ENCODE measurements around the gene NR2F2.
A peak's percentile ranks its signal among the peaks of the same experiment; 100 is the strongest.

NR2F2 gene

DNA sequence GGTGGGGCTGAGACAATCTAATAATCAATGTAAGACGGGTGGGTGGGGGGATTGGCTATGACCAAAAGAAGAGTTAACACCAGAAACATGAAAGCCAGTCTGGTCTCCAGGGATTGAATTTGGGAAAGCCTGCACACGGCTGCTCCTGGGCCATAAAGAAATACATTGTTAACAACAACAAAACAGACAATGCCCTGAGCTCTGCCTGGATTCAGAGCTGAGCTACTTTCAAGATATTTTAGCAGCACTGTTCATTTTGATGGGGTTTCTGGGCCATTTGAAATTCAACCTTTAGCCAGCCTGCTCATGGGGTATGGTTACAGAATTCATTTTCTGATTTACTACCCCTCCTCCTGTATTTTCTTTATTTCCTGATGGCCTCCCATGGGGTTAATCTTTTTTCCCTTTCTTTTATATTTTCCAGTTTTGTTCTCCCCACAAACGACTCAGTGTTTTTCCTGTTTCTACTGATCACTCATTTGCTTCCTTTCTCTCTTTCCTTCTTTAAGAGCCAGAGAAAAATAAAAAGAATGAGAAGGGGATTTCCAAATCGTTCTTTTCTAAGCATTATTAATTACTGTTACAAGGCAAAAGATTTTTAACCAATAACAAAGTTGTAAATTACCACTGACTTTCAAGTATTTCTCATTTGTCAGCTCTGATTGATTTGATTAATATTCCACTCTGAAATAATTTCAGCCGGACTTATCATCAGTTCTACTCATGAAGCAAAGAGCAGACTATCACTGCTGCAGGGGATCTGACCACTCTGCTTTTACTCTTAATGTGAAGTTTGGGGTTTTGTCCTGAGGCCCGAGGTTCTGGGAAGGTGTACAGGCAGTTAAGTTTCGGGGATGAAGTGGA, 19.6 kb downstream of the NR2F2 start:
- in situ Hi-C loops (cut with HindIII; ENCODE audit: low sequenced_read_pairs): loop anchor here (25.0 kb wide), 1 partner anchor 1063 kb away; no protein-coding TSS in a partner anchor
- H3K4me3 ChIP-seq (ENCODE audit: low read depth, low read length): no peak overlapping the region
- TF ChIP-seq, protein P1, sequence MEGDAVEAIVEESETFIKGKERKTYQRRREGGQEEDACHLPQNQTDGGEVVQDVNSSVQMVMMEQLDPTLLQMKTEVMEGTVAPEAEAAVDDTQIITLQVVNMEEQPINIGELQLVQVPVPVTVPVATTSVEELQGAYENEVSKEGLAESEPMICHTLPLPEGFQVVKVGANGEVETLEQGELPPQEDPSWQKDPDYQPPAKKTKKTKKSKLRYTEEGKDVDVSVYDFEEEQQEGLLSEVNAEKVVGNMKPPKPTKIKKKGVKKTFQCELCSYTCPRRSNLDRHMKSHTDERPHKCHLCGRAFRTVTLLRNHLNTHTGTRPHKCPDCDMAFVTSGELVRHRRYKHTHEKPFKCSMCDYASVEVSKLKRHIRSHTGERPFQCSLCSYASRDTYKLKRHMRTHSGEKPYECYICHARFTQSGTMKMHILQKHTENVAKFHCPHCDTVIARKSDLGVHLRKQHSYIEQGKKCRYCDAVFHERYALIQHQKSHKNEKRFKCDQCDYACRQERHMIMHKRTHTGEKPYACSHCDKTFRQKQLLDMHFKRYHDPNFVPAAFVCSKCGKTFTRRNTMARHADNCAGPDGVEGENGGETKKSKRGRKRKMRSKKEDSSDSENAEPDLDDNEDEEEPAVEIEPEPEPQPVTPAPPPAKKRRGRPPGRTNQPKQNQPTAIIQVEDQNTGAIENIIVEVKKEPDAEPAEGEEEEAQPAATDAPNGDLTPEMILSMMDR (IDR thresholded peaks at IDR 0.05; ENCODE audit: low read depth, low read length): no peak
- DNase-seq (ENCODE audit: low read depth, low spot score): peak; percentile 17

DNA sequence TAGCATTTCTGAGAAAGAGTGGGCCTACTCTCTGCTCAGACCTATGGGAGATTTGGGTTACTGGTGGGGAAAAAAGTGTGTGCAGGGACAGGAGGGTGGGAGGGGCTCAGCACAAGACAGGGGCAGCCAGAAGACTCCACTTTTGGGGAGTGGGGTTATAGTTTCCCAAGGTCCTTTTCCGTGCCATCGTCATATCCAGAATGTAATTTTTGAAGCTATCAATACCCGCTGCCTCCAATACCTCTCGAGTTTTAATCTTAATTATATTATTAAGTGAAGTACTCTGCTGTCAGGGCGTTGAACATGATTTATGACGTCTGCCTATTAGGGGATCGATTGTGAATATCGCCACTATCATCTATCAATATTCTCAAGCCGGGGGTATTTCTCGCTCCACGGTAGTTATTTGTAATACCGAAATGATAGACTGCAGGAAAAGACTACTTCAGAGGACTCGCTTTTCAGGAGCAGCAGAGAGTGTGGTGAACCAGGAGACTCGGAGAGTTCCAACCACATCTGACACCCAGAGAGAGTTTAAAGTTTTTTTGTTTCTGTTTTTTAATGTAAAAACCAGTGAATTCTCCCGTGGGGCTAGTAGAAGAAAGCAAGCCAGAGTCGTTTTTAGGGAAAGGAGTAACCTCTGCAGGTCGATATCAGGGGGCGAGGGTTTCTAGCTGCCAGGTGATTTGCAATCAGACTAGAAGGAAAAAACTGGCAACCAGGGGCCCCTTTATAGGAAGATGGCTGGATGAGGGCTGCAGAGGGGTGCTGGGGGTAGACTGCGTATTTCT, 20.6 kb downstream of the NR2F2 start:
- in situ Hi-C loops (cut with HindIII; ENCODE audit: low sequenced_read_pairs): no loop called here
- no peak overlapping the region for H3K4me3 ChIP-seq (ENCODE audit: low read depth, low read length)
- TF ChIP-seq, protein P1 (IDR thresholded peaks at IDR 0.05; ENCODE audit: low read depth, low read length): no peak
- DNase-seq (ENCODE audit: low read depth, low spot score): no peak

- H3K4me3 ChIP-seq (ENCODE audit: low read depth, low read length): no peak overlapping the region
- DNase-seq (ENCODE audit: low read depth, low spot score): peak; percentile 24
- TF ChIP-seq, protein P1 (IDR thresholded peaks at IDR 0.05; ENCODE audit: low read depth, low read length): no peak
- in situ Hi-C loops (cut with HindIII; ENCODE audit: low sequenced_read_pairs): no loop called here
Observed at GRCh38 chr15:96351761-96352603, 21.5 kb downstream of the NR2F2 start.

DNA sequence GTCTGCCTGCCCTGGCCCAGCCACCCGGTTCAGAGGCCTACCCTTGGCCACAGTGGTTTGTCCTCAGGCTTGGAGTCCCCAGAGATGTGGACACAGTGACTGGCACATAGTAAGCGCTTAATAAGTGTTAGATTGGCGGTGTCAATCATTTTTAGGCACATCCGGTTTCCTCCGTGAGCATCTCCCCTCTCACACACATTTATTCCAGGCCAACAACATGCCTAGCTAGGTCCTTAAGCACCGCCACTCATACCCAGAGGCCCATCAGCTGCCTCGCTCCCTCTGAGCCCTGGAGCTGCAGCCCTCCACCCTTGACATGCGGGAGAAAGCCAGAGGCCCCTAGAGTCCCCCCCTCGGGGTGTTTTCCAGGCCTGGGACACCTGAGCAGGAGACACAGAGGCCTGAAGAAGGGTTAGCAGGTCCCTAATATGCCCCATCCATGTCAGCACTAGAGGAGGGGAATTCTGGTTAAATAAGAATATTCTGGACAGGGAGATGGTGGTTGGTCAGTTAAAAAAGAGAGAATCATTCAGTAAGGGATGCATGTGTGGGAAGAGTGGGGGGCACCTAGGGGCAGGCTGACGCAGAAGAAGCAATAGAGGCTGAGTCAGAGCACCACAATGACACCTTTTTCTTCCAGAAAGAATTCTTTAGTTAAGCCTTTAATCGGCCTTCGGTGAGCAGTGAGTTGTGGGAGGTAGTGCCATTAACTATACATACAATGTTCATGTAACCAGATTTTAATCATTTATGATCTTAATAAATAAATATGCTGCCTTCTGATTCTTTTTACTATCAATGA, 22.3 kb downstream of the NR2F2 start:
- in situ Hi-C loops (cut with HindIII; ENCODE audit: low sequenced_read_pairs): no loop called here
- TF ChIP-seq, protein P1 (IDR thresholded peaks at IDR 0.05; ENCODE audit: low read depth, low read length): no peak
- DNase-seq (ENCODE audit: low read depth, low spot score): peak; percentile 74
- no peak overlapping the region for H3K4me3 ChIP-seq (ENCODE audit: low read depth, low read length)

DNA sequence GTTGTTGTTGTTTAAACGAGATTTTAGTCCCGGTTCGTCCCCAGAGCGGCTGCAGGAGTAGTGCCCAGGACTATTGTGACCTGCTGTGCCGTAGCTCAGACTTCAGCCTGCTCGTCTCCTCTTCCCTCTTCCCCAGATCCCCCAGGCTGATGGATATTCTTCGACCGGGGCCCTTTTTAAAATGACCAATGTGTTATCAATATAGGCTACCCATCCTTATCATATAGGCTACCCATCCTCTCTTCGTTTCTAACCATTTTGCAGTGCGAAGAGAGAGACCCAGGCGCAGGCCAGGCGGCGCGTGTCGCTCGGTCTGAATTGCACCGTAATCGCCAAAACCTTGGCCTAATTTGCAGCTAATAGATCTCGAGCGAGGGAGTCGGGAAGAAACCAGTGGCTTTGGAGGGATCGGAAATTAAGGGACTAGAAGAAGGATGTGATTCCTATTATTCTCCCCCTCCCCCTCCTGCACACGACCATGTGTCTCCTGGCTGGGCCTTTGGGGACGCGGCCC, 23.0 kb downstream of the NR2F2 start:
- in situ Hi-C loops (cut with HindIII; ENCODE audit: low sequenced_read_pairs): no loop called here
- TF ChIP-seq, protein P1 (IDR thresholded peaks at IDR 0.05; ENCODE audit: low read depth, low read length): no peak
- DNase-seq (ENCODE audit: low read depth, low spot score): no peak
- H3K4me3 ChIP-seq (ENCODE audit: low read depth, low read length): peak overlapping the region; percentile 49

Measured in astrocyte of the spinal cord (primary cell).